Transverse colon (tissue), 4 donors: ENCODE measurements around the gene SMG7. TPM values are rescaled to one million over a fixed set of nuclear protein-coding genes. Genes with fewer than 3 reads are reported as not detected.

Source experiments
- DNase-seq: peaks from one replicate; pipeline ENCODE4 v3.0.0-alpha.2; 2019
- H3K27ac ChIP-seq, 4 donors: fragments of 200-600 bp; sonication (generic); 2 replicates each; pipeline ENCODE4 v1.5.1; 2016 to 2018; ENCODE audit warnings: inconsistent platforms in 4 of 4
- H3K27me3 ChIP-seq: fragments of 200-600 bp; sonication (generic); 2 replicates; pipeline ENCODE4 v1.5.1; 2017; ENCODE audit warnings: inconsistent platforms
- H3K36me3 ChIP-seq, 4 donors: fragments of 200-600 bp; sonication (generic); 2 replicates each; pipeline ENCODE4 v1.5.1; 2017 to 2019; ENCODE audit warnings: inconsistent platforms in 4 of 4
- H3K4me1 ChIP-seq, 4 donors: fragments of 200-600 bp; sonication (generic); 2 replicates each; pipeline ENCODE4 v1.5.1; 2017 to 2020; ENCODE audit warnings: inconsistent platforms in 4 of 4
- H3K4me3 ChIP-seq, 4 donors: fragments of 200-600 bp; sonication (generic); 1 replicate in 1 of 4; 2 replicates in 3 of 4; pipeline versions ENCODE4 v1.5.1 to v1.6.1; 2017 to 2019; ENCODE audit warnings: inconsistent platforms in 4 of 4
- H3K9me3 ChIP-seq, 2 donors: fragments of 200-600 bp; sonication (generic); 2 replicates each; pipeline ENCODE4 v1.5.1; 2017 to 2019; ENCODE audit warnings: inconsistent platforms in 2 of 2
- EP300 ChIP-seq: sonication (generic); formaldehyde crosslinking; IDR thresholded peaks from one replicate; pipeline ENCODE4 v1.6.1; 2017; ENCODE audit warnings: antibody characterized with exemption, low read depth
- POLR2A ChIP-seq: fragments of 450-650 bp; IDR thresholded peaks from one replicate; pipeline ENCODE4 v1.6.1; 2016; ENCODE audit warnings: antibody characterized with exemption, mild to moderate bottlenecking, moderate library complexity
- POLR2AphosphoS5 ChIP-seq, 3 donors: sonication (generic); formaldehyde crosslinking; IDR thresholded peaks; one replicate each; pipeline ENCODE4 v1.6.1; 2016; ENCODE audit warnings: antibody characterized with exemption in 3 of 3
- WGBS, 2 donors: methylation state at CpG; one replicate each; pipeline ENCODE4 v1.1.5; 2018; ENCODE audit warnings: low coverage in 1 of 2; 5-methylcytosine and 5-hydroxymethylcytosine counted together
- in situ Hi-C, 4 donors: fragments of 200-750 bp; cut with MboI; loops; one replicate each; pipeline versions ENCODE4 v1.15.0 to v1.15.1; 2017; ENCODE audit warnings: low sequenced_read_pairs in 3 of 4, low pct_ligation_motif_present in 1 of 4, low pct_unique_long_range_greater_than_20kb in 1 of 4
- intact Hi-C: fragments of 100-400 bp; cut with DNase I; formaldehyde crosslinking; loops from one replicate; pipeline ENCODE4 v1.15.1; 2023; ENCODE audit warnings: low total_unique reads
- total RNA-seq, 4 donors: library from RNA; depleted of rRNA; stranded (reverse); fragments of >200 nt; gene quantifications; one replicate each; pipeline ENCODE4 v1.1.0, GENCODE V29; 2016
- TF ChIP-seq, protein P1 (sequence below), 5 experiments: fragments of 200-600 bp in 3 of 5; fragments of 450-650 bp in 2 of 5; sonication (generic) in 3 of 5; IDR thresholded peaks; 1 replicate in 2 of 5; 2 replicates in 3 of 5; pipeline ENCODE4 v1.5.1; 2016 to 2017; ENCODE audit warnings: antibody characterized with exemption in 5 of 5, inconsistent platforms in 3 of 5, mild to moderate bottlenecking in 2 of 5, moderate library complexity in 1 of 5

Gene SMG7
- total RNA-seq, 4 donors from 2014 or later: 54.9 to 107 (median 74.1) TPM

DNA sequence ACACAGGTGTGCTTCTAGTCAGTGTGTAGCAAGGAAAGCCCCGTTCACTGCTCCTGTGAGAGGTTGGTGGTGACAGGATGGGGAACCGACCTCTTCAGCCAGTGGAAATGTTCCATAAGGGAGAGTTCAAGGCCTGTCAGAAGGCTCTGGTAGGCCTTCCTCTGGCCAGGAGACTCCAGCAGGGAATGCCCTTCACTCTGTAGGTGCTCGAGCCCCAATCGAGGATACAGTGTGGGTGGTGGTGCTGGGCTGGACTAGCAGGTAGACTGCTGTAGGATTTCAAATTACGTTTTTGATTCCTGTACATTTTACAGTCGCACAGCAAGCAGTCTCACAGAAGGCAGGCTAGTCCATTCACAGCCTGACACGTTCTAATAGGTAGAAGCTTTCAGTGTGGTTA, 80.1 kb downstream of the SMG7 start:
- no peak overlapping the region for H3K27ac ChIP-seq
- TF ChIP-seq POLR2AphosphoS5 (IDR thresholded peaks at IDR 0.05) (no peak), POLR2A (no peak), EP300 (no peak)
- TF ChIP-seq, protein P1, sequence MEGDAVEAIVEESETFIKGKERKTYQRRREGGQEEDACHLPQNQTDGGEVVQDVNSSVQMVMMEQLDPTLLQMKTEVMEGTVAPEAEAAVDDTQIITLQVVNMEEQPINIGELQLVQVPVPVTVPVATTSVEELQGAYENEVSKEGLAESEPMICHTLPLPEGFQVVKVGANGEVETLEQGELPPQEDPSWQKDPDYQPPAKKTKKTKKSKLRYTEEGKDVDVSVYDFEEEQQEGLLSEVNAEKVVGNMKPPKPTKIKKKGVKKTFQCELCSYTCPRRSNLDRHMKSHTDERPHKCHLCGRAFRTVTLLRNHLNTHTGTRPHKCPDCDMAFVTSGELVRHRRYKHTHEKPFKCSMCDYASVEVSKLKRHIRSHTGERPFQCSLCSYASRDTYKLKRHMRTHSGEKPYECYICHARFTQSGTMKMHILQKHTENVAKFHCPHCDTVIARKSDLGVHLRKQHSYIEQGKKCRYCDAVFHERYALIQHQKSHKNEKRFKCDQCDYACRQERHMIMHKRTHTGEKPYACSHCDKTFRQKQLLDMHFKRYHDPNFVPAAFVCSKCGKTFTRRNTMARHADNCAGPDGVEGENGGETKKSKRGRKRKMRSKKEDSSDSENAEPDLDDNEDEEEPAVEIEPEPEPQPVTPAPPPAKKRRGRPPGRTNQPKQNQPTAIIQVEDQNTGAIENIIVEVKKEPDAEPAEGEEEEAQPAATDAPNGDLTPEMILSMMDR (IDR thresholded peaks at IDR 0.05): no peak
- no peaks in the 10 kb centered on the region for H3K4me1 ChIP-seq
- WGBS, 2 donors: 92% methylated on average over 3 to 7 of the region's 7 CpGs
- intact Hi-C loops: no loop called here
- peaks cover 0 to 48% (median 21%) of the 10 kb centered on the region in 4 donors for H3K36me3 ChIP-seq
- no peaks in the 10 kb centered on the region for H3K27me3 ChIP-seq
- H3K4me3 ChIP-seq: no peak overlapping the region
- DNase-seq: no peak
- in situ Hi-C loops: no loop called here
- no peaks in the 10 kb centered on the region for H3K9me3 ChIP-seq

DNA sequence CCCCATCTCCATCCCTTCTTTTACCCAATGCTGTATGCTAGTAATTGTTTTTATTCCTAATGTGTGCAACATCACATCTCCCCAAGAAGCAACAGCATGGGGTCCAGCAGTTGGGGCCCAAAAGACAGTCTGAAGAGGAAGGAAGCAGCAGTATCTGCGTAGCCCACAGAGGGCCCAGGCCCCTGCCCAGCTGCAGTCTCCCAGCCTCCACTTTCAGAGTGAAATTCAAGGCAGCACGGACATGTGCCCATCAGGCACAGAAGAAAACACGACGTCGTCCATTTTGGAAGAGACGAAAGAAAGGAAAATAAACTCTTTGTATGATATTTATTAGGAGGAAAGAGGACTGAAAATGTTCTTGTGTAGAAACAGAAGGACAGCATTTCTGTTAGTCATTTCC, 80.6 kb downstream of the SMG7 start:
- in situ Hi-C loops: no loop called here
- no peak overlapping the region for H3K4me3 ChIP-seq
- no peak overlapping the region for H3K27ac ChIP-seq
- intact Hi-C loops: no loop called here
- 88 to 93% methylated on average over 6 of the region's 6 CpGs for WGBS, 2 donors
- peaks cover 0 to 46% (median 19%) of the 10 kb centered on the region in 4 donors for H3K36me3 ChIP-seq
- H3K4me1 ChIP-seq: no peaks in the 10 kb centered on the region
- H3K27me3 ChIP-seq: no peaks in the 10 kb centered on the region
- TF ChIP-seq, protein P1 (IDR thresholded peaks at IDR 0.05): no peak
- TF ChIP-seq POLR2A: no peak
- no peak for TF ChIP-seq EP300
- TF ChIP-seq POLR2AphosphoS5 (IDR thresholded peaks at IDR 0.05): no peak
- H3K9me3 ChIP-seq: no peaks in the 10 kb centered on the region
- DNase-seq: no peak

GRCh38 chr1:183553331-183553730, 81.0 kb downstream of the SMG7 start:
- Histone ChIP-seq H3K4me1 (no peaks in the 10 kb centered on the region), H3K27me3 (no peaks in the 10 kb centered on the region), H3K27ac (no peak overlapping the region), H3K9me3 (no peaks in the 10 kb centered on the region), H3K36me3 (peaks cover 0 to 42% (median 17%) of the 10 kb centered on the region in 4 donors), H3K4me3 (no peak overlapping the region)
- TF ChIP-seq POLR2A (no peak), EP300 (no peak), POLR2AphosphoS5 (IDR thresholded peaks at IDR 0.05) (no peak)
- TF ChIP-seq, protein P1 (IDR thresholded peaks at IDR 0.05): no peak
- in situ Hi-C loops: no loop called here
- intact Hi-C loops: no loop called here
- no peak for DNase-seq
- WGBS, 2 donors: 71 to 77% methylated on average over 4 to 5 of the region's 5 CpGs

DNA sequence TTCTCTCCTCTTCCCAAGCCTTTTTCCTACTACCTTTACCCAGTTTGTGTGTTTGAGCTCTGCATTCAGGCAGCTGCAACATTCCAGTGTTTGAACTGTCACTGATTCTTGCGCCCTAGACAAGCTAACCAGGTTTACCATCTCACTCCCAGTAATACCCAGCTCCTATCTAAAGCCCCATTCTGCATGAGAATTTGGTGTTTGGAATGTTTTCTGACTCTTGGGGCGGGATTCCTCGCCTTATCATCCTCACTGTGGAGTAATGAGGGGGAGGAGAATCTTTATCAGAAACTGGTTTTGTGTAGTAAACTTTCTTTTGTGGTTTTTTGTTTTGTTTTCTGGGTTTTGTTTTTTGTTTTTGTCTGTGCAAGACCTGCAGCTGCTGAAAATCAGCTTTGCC, 81.5 kb downstream of the SMG7 start:
- Histone ChIP-seq H3K36me3 (peaks cover 0 to 38% (median 15%) of the 10 kb centered on the region in 4 donors), H3K27me3 (no peaks in the 10 kb centered on the region), H3K4me1 (no peaks in the 10 kb centered on the region), H3K27ac (no peak overlapping the region), H3K9me3 (no peaks in the 10 kb centered on the region), H3K4me3 (no peak overlapping the region)
- no peak for DNase-seq
- TF ChIP-seq EP300 (no peak), POLR2AphosphoS5 (IDR thresholded peaks at IDR 0.05) (no peak), POLR2A (no peak)
- TF ChIP-seq, protein P1 (IDR thresholded peaks at IDR 0.05): no peak
- WGBS, 2 donors: 90 to 91% methylated on average over 3 of the region's 3 CpGs
- in situ Hi-C loops (no loop called here), intact Hi-C loops (no loop called here)
